Measurements from ENCODE around the gene F12.

Gene F12

DNA sequence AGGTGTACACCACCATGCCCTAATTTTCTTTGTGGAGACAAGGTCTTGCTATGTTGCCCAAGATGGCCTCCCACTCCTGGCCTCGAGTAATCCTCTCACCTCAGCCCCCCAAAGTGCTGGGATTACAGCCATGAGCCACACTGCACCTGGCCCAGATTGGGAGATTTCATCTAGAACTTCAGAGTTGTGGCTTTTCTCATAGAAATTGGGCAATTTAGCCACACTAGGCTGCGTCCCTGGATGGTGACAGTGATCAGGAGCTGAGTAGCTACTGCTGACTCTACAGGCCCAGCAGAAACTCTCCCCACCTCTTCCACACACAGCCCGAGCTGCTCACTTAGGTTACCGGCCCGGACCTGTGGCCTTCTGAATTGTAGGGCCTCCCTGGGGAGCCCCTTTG lies 16.6 kb downstream of the F12 start:
- no peak overlapping the region for H3K27ac ChIP-seq
- TF ChIP-seq, protein P1, sequence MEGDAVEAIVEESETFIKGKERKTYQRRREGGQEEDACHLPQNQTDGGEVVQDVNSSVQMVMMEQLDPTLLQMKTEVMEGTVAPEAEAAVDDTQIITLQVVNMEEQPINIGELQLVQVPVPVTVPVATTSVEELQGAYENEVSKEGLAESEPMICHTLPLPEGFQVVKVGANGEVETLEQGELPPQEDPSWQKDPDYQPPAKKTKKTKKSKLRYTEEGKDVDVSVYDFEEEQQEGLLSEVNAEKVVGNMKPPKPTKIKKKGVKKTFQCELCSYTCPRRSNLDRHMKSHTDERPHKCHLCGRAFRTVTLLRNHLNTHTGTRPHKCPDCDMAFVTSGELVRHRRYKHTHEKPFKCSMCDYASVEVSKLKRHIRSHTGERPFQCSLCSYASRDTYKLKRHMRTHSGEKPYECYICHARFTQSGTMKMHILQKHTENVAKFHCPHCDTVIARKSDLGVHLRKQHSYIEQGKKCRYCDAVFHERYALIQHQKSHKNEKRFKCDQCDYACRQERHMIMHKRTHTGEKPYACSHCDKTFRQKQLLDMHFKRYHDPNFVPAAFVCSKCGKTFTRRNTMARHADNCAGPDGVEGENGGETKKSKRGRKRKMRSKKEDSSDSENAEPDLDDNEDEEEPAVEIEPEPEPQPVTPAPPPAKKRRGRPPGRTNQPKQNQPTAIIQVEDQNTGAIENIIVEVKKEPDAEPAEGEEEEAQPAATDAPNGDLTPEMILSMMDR (conservative IDR thresholded peaks at IDR 0.05), result no peak

DNA sequence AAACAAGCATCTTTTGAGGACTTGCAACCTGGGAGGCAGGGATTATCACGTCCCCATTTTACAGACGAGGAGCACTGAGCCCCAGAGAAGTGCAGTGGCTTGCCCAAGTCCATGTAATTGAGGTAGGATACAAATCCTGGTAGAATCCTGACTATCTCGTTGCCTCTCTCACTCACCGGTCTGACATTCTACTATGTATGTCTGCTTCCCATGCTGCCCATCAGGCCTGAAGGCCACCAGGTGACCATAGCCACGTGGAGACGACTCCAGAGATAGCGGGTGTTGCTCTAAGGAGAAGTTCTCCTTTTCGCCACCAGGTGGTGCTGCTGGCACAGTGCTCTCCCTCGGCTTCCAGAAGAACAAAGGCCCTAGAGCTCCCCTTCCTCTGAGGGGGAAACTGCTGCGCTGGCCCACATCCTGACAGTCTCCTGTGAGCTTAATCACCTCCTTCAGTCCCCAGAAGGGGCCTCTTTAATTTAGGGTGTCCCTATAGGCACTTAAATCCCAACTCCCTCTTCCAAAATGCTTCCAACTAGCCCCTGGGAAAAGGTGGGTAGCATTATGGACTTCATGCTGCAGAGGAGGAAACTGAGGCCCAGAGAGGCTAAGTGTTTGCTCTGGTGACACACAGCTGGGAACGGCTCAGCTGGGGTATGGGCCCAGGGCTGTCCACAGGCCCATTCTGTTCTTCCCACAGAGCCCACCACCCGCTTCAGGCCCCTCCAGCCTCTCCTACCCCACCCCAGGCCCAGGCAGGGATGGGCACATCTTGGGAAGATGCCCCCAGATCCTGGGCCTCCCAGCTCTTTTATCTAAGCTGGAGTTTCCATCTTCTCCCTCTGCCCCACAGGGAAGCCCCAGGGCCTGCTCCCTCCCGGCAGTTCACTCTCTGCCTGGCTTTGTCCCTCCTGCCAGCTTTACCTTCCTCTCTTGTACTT lies 18.7 kb downstream of the F12 start:
- TF ChIP-seq, protein P1 (conservative IDR thresholded peaks at IDR 0.05), result peak; percentile 99
- peak overlapping the region; percentile 52 for H3K27ac ChIP-seq

DNA sequence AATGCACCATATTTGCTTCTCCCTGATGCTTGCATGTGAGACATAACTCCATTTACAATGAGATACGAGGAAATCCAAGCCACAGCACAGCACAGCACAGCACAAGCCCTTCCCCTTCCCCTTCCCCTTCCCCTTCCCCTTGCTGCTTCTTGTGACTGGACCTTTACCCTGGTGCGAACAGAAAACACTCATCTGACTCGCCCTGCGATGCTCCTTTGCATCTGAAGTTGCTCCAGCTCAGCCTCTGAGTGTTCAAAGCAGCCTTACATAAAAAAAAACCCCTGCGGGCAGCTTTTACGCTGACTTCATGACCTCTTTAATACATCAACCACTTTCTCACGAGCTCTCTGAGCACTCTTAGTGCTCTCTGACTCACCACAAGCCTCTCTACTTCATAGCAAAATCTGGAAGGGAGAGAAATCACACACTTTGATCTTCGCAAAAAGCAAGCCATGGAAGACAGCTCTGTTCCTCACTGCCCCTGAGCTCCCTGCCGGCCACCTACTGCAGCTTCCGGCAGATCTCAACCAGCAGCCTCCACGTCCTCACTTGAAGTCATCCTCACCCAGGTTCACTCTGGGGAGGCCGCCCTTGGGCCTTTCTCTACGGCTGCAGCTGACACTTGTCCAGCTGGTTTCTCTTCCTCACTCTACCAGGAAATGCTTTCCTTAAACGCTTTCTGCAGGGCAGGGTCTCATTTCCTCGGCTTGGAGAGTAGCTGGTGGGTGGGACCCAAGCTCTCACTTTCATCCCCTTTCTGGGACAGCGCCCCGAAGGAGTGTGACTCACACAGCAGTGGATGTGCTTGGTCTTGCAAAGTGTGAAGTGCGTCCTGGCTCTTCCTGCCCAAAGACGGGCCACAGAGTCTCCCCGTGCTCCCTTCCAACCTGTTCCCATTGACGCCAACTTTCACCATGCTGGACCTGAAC lies 19.9 kb downstream of the F12 start:
- TF ChIP-seq, protein P1 (conservative IDR thresholded peaks at IDR 0.05), result no peak
- H3K27ac ChIP-seq, result peak overlapping the region; percentile 52

DNA sequence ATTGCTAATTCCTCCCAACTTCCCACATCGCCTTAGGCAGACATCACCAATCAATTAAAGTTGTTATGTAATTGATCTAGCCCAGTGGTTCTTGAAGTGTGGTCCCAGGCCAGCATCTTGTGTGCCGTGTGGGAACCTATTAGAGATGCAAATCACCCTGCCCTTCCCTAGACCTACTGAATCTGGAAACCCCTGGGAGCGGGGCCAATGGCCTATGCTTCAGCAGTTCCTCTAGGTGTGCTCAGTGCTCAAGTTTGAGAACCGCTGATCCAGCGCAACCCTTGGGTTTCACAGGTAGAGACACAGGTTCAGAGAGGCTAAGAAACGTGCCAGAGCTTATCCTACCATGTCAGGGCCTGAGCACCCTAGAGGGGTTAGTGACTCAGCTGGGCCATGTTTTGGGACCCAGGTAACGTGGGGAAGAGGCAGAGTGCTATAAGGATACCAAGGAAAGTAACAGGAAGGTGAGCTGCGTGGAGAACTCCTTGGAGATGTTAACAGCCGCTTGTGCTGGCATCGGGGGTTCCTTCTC lies 20.8 kb downstream of the F12 start:
- H3K27ac ChIP-seq, result peak overlapping the region; percentile 52; the same call in 1 of the 2 replicates

DNA sequence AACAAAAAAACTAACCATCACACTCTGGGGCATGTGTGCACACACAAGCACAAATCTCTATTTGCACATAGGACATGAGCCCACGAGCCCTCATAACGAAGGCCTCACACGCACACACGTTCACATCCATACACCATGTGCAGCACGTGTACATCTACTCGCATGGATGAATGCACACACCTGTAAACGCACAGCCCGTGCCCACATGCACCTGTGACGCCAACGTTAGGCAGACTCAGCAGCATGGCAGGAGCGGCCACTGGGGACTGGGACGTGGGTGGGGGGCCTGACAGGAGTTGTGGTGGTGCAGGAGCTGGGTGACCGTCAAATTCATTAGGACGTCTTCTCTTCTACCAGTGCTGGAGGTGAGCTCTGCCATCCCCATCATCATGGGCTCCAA lies 22.0 kb downstream of the F12 start:
- TF ChIP-seq, protein P1 (conservative IDR thresholded peaks at IDR 0.05), result no peak
- no peak overlapping the region for H3K27ac ChIP-seq

More for the DNA sequence above, 20.8 kb downstream of the F12 start:
- TF ChIP-seq, protein P1 (conservative IDR thresholded peaks at IDR 0.05), result no peak

DNA sequence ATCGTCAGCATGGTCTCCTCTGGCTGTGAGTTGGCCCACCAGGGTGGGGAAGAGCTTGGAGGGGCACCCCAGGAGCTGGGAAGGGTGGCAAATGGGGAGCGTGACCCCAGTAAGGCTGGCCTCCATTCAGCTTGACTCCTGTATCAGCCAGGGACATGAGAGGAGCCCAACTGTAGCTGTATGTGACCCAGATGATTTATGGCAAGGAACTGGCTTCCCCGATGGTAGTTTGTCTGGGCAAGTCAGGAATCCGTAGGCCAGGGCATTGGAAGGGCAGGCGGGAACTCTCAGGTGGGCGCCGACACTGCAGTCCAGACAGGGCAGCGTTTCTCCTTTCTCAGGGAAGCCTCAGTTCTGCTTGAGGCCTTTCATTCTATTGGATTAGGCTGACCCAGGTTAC lies 22.8 kb downstream of the F12 start:
- TF ChIP-seq, protein P1 (conservative IDR thresholded peaks at IDR 0.05), result no peak
- H3K27ac ChIP-seq, result no peak overlapping the region

DNA sequence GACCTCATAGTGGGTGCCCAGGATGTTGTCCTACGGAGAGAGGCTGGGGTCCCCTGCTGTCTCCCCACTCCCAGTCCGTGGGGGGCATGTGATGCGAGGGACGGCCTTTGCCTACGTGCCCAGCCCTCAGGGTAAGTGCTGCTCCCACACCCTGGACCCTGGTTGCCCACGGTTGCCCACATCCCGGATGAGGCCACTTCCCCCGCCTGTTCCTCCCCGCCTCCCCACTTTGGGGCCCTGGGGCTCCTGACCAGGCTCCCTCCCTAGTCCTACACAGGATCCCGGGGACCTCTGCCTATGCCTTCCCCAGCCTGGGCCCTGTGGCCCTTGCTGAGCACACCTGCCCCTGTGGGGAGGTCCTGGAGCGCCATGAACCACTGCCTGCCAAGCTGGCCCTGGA lies 23.6 kb downstream of the F12 start:
- H3K27ac ChIP-seq, result no peak overlapping the region
- TF ChIP-seq, protein P1 (conservative IDR thresholded peaks at IDR 0.05), result no peak
